Nephron progenitor cell (in vitro differentiated cells): ENCODE measurements around the gene UBQLN1.

ENCODE experiments used
- DNase-seq: peaks from one replicate; pipeline ENCODE4 v3.0.0; 2021
- H3K27ac Mint-ChIP-seq: 2 replicates; pipeline ENCODE4 v1.8.0; 2021; ENCODE audit warnings: mild to moderate bottlenecking, moderate library complexity, mixed read lengths
- H3K27me3 Mint-ChIP-seq: 2 replicates; pipeline ENCODE4 v1.8.0; 2021; ENCODE audit warnings: mild to moderate bottlenecking, low read depth, mixed read lengths; ENCODE audit not compliant: poor library complexity
- H3K36me3 Mint-ChIP-seq: 2 replicates; pipeline ENCODE4 v1.8.0; 2021; ENCODE audit warnings: low read depth, mixed read lengths
- H3K4me1 Mint-ChIP-seq: 2 replicates; pipeline ENCODE4 v1.8.0; 2021; ENCODE audit warnings: mixed read lengths
- H3K4me3 Mint-ChIP-seq: 2 replicates; pipeline ENCODE4 v1.8.0; 2021; ENCODE audit warnings: mild to moderate bottlenecking, moderate library complexity, mixed read lengths
- H3K9me3 Mint-ChIP-seq: 2 replicates; pipeline ENCODE4 v1.8.0; 2021; ENCODE audit warnings: mild to moderate bottlenecking, moderate library complexity, mixed read lengths
- CTCF ChIP-seq: fragments of 200-600 bp; sonication (generic); IDR thresholded peaks from 2 replicates; pipeline ENCODE4 v1.5.0; 2021; ENCODE audit warnings: antibody characterized with exemption

The UBQLN1 gene

DNA sequence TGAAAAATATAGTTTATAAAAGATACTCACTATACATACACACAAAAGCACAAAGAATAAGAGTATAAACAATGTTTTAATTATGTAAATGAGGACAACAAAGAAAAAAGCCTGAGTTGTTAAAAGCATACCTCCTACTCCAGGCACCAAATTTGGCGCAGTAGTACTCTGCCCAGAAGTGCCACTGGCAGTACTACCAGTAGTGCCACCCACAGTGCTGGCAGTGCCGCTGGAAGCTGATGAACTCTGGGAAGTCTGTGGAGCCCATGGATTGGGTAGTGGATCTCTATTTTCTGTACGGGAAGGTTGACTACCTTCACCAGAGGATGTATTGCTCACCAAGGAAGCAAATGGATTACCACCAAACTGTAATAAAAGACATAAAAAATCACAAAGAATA, 30.2 kb downstream of the UBQLN1 start:
- H3K4me1 Mint-ChIP-seq = no peaks in the 10 kb centered on the region

GRCh38 chr9:83675466-83675865, 32.3 kb downstream of the UBQLN1 start:
- no peak for TF ChIP-seq CTCF
- Mint-ChIP-seq H3K27me3 (no peaks in the 10 kb centered on the region), H3K4me3 (no peak overlapping the region), H3K36me3 (peaks cover 74% of the 10 kb centered on the region), H3K27ac (no peak overlapping the region), H3K4me1 (no peaks in the 10 kb centered on the region), H3K9me3 (no peaks in the 10 kb centered on the region)
- no peak for DNase-seq

More for the DNA sequence above, 30.2 kb downstream of the UBQLN1 start:
- TF ChIP-seq CTCF = no peak
- H3K4me3 Mint-ChIP-seq = no peak overlapping the region
- no peaks in the 10 kb centered on the region for H3K9me3 Mint-ChIP-seq
- peaks cover 75% of the 10 kb centered on the region for H3K36me3 Mint-ChIP-seq
- H3K27me3 Mint-ChIP-seq = no peaks in the 10 kb centered on the region
- H3K27ac Mint-ChIP-seq = no peak overlapping the region
- DNase-seq = no peak

DNA sequence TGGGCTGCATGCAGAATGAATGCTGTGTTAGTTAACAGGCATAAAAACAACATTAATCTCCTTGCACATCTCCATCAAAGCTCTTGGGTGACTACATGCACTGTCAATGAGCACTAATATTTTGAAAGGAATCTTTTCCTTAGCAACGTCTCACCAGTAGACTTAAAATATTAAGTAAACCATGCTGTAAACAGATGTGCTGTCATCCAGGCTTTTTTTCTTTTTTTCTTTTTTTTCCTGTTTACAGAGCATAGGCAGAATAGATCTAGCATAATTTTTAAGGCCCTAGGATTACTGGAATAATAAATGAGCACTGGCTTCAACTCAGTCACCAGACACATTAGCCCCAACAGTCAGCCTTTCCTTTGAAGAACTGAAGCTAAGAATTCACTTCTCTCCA, 36.3 kb downstream of the UBQLN1 start:
- no peaks in the 10 kb centered on the region for H3K4me1 Mint-ChIP-seq
- no peak for TF ChIP-seq CTCF
- DNase-seq = no peak
- no peaks in the 10 kb centered on the region for H3K27me3 Mint-ChIP-seq
- H3K9me3 Mint-ChIP-seq = no peaks in the 10 kb centered on the region
- H3K36me3 Mint-ChIP-seq = peaks cover 52% of the 10 kb centered on the region
- H3K4me3 Mint-ChIP-seq = no peak overlapping the region
- peak overlapping the region; percentile 75 for H3K27ac Mint-ChIP-seq

DNA sequence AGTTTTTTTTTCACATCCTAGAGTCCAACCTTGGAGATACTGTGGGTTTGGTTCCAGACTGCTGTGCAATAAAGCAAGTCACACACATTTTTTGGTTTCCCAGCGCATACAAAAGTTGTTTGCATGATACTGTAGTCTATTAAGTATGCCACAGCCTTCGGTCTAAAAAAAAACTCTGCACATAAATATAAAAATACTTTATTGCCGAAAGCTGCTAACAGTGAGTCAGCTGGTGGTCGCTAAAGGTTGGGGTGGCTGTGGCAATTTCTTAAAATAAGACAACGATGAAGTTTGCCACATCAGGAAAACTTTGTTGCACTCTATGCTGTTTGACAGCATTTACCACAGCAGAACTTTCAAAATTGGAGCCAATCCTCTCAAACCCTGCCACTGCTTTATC, 37.4 kb downstream of the UBQLN1 start:
- Mint-ChIP-seq H3K36me3 (peaks cover 59% of the 10 kb centered on the region), H3K9me3 (no peaks in the 10 kb centered on the region)

DNA sequence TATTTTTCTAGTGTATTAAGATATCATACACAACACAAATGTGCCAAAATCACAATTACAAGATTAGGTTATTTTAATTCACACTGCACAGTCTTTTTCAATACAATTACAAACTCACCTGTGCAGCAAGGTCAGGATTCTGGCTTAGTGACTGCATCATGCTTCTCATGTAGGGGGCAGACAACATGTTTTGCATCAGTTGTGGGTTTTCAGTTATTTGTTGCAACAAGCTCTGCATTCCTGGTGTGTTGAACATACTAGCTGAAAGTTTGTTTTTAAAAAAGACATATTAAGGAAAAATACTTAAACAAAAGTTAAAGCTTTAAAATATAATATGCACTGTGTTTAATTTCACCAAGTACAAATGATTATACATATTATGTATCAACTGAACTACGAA, 38.7 kb downstream of the UBQLN1 start:
- no peak overlapping the region for H3K4me3 Mint-ChIP-seq
- no peak for TF ChIP-seq CTCF
- H3K27me3 Mint-ChIP-seq = no peaks in the 10 kb centered on the region
- H3K4me1 Mint-ChIP-seq = no peaks in the 10 kb centered on the region
- no peak overlapping the region for H3K27ac Mint-ChIP-seq
- DNase-seq = no peak
- H3K9me3 Mint-ChIP-seq = no peaks in the 10 kb centered on the region
- H3K36me3 Mint-ChIP-seq = peaks cover 55% of the 10 kb centered on the region

More for the DNA sequence above, 37.4 kb downstream of the UBQLN1 start:
- DNase-seq = no peak
- Mint-ChIP-seq H3K4me3 (no peak overlapping the region), H3K27ac (no peak overlapping the region), H3K27me3 (no peaks in the 10 kb centered on the region), H3K4me1 (no peaks in the 10 kb centered on the region)
- TF ChIP-seq CTCF = no peak

DNA sequence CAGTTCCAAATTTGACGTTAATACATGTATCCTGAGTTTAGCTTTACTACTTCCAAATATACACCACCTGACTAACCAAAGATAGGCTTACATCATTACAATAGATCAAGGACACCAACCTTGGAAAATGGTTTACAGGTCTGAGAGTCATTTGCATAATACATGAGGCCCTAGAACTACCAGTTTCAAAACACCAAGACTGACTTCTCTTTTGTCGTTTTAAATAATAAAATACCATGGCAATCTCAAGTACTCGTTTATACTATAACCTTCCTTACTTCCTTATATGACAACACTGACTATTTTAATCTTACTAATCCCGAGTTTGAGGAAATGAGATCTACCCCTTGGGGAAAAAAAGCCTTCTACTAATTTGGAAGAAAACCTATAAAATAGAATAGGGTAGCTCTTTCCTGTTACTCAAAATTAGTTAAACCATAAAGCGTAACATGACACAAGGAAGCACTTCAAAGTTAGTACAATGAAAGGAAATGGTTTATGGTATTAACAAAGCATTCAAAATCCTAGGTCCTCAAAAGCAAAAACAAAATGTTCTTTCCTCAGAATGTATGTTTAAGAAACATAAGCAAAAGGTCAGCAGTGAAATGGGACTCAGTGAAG, 42.1 kb downstream of the UBQLN1 start:
- peaks cover 47% of the 10 kb centered on the region for H3K36me3 Mint-ChIP-seq
- no peak for DNase-seq
- no peaks in the 10 kb centered on the region for H3K9me3 Mint-ChIP-seq
- TF ChIP-seq CTCF = no peak
- H3K27ac Mint-ChIP-seq = no peak overlapping the region
- no peak overlapping the region for H3K4me3 Mint-ChIP-seq
- H3K27me3 Mint-ChIP-seq = no peaks in the 10 kb centered on the region
- H3K4me1 Mint-ChIP-seq = no peaks in the 10 kb centered on the region
